WERI-Rb-1 (cell line): ENCODE data around the gene PTPRD.

Source experiments
- DNase-seq: peaks from one replicate; pipeline ENCODE4 v3.0.0-alpha.2; 2020
- H3K27ac ChIP-seq: fragments of 250-450 bp; sonication (Bioruptor Pico); 2 replicates; pipeline ENCODE4 v1.5.1; 2020; ENCODE audit warnings: mild to moderate bottlenecking, moderate library complexity
- H3K27me3 ChIP-seq: fragments of 250-450 bp; sonication (Bioruptor Pico); 2 replicates; pipeline ENCODE4 v1.5.1; 2021; ENCODE audit warnings: mild to moderate bottlenecking, low read depth, moderate library complexity; ENCODE audit not compliant: insufficient read depth, severe bottlenecking
- H3K36me3 ChIP-seq: fragments of 250-450 bp; sonication (Bioruptor Pico); 2 replicates; pipeline ENCODE4 v1.5.1; 2020; ENCODE audit warnings: mild to moderate bottlenecking, moderate library complexity
- H3K4me3 ChIP-seq: 2 replicates; pipeline ENCODE4 v1.5.1; 2011; ENCODE audit warnings: low read depth, mild to moderate bottlenecking, control low read depth, low read length
- H3K9me3 ChIP-seq: fragments of 250-450 bp; sonication (Bioruptor Pico); 2 replicates; pipeline ENCODE4 v1.5.1; 2021; ENCODE audit warnings: mild to moderate bottlenecking, moderate library complexity; ENCODE audit not compliant: severe bottlenecking
- TF ChIP-seq, protein P1 (sequence below): IDR thresholded peaks from 2 replicates; pipeline ENCODE4 v1.5.1; 2011; ENCODE audit warnings: low read depth, mild to moderate bottlenecking, control low read depth, inconsistent platforms, low read length

Gene PTPRD

DNA sequence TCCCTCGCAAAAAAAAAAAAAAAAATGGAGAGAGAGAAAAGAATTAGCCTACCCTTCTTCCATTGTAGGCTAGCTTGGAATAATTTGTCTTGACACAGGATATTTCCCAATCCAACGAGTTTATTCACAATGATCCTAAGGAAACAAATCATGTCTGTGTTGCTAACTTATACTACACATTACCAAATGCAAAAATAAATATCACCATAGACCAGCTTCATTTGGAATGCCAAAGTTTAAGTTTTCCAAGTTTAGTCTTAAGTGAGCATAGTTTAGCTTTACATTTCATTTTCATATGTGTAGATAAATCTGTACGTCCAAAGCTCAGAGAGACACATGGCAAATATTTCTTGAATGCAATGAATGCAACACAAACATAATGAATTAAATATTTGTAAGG lies 1707.1 kb downstream of the PTPRD start:
- H3K27me3 ChIP-seq: no peaks in the 10 kb centered on the region
- no peak for DNase-seq
- H3K36me3 ChIP-seq: no peaks in the 10 kb centered on the region
- no peak overlapping the region for H3K4me3 ChIP-seq
- no peaks in the 10 kb centered on the region for H3K9me3 ChIP-seq
- H3K27ac ChIP-seq: no peak overlapping the region
- TF ChIP-seq, protein P1, sequence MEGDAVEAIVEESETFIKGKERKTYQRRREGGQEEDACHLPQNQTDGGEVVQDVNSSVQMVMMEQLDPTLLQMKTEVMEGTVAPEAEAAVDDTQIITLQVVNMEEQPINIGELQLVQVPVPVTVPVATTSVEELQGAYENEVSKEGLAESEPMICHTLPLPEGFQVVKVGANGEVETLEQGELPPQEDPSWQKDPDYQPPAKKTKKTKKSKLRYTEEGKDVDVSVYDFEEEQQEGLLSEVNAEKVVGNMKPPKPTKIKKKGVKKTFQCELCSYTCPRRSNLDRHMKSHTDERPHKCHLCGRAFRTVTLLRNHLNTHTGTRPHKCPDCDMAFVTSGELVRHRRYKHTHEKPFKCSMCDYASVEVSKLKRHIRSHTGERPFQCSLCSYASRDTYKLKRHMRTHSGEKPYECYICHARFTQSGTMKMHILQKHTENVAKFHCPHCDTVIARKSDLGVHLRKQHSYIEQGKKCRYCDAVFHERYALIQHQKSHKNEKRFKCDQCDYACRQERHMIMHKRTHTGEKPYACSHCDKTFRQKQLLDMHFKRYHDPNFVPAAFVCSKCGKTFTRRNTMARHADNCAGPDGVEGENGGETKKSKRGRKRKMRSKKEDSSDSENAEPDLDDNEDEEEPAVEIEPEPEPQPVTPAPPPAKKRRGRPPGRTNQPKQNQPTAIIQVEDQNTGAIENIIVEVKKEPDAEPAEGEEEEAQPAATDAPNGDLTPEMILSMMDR: no peak

DNA sequence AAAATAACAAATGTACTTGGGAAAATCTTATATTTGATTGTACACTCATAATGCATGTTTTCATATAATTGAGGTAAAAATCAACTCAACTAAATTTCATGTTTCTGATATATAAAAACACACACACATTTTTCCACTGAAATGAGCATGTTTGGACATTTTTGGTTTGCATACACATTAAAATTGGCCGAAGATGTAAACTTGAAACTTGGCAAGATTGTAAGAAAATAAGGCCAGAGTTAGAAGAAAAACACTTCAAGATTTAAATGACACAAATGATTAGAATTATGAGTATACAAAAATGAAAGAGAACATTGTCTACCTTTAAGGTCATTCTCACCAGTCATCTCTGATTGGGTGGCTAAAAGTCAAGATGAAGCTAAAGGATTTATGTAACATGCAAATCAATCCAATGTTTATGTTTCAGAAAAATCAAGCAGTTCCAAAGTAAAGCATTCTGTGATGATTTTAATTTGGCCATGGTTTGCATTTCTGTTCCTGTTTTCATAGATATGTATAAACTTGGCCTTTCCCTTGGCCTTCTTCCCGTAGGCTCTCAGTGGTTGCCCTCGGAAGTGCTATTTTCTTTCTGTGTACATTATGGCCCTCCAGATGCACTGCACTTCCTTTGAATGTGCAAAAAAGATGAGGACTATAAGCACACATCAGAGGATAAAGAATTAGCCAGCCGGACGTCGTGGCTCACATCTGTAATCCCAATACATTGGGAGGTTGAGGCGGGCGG lies 1707.9 kb downstream of the PTPRD start:
- no peaks in the 10 kb centered on the region for H3K9me3 ChIP-seq
- no peaks in the 10 kb centered on the region for H3K27me3 ChIP-seq
- no peaks in the 10 kb centered on the region for H3K36me3 ChIP-seq
- DNase-seq: no peak
- TF ChIP-seq, protein P1: no peak
- H3K27ac ChIP-seq: no peak overlapping the region
- no peak overlapping the region for H3K4me3 ChIP-seq

DNA sequence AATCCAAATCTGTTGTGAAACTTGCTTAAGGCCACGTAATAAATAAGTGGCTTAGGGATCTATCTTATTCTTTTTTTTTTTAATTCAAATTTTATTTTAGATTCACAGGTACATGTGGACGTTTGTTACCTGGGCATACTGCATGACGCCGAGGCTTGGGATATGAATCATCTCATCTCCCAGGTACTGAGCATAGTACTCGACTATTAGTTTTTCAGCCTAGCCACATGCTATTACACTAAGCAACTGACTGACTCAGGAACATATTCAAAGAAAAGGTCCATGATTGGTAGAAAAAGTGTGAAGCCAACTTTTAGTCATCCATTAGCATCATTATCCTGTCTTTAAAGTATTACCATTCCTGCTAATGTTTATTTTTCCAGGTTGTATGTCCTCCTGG lies 1709.7 kb downstream of the PTPRD start:
- no peak for DNase-seq
- H3K36me3 ChIP-seq: no peaks in the 10 kb centered on the region
- H3K9me3 ChIP-seq: no peaks in the 10 kb centered on the region
- TF ChIP-seq, protein P1: no peak
- no peaks in the 10 kb centered on the region for H3K27me3 ChIP-seq
- no peak overlapping the region for H3K27ac ChIP-seq
- H3K4me3 ChIP-seq: no peak overlapping the region

DNA sequence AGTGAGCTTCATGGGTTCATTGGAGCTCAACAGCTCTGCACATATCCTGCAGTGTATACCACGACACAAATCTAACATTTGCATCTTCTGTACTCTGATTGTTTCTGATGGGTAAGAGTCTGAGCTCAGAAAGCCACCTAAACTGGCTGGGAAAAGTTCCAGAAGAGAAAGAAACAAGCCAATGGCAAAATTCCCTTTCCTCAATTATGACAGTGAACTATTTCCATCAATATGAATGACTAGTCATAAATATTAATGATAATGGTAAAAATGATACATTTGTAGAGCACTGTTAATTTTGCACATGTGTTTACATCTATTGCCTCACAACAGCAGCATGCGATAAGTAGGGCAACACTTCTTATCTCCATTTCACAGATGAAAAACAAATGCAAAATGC lies 1711.7 kb downstream of the PTPRD start:
- Histone ChIP-seq H3K27ac (no peak overlapping the region), H3K4me3 (no peak overlapping the region), H3K9me3 (no peaks in the 10 kb centered on the region), H3K36me3 (no peaks in the 10 kb centered on the region), H3K27me3 (no peaks in the 10 kb centered on the region)
- TF ChIP-seq, protein P1: no peak
- no peak for DNase-seq

DNA sequence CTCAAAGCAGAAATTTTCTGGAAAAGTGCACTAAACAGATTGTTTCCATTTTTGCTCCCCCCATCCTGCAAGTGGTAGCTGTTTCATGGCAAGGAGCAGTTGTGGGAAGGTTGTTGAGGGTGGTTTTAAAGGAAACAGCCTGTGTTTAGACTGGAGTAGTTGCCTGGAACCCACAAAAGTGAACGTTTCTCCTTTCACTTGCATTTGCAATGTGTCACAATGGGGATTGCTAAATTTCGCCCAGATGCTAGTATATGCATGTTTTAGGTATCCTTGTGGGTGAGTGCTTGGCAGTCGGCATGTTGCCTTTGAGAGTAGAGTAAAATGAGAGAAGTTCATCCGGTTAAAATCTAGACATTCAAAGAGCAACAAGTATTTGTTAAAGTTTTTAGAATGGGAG lies 1713.3 kb downstream of the PTPRD start:
- no peaks in the 10 kb centered on the region for H3K9me3 ChIP-seq
- TF ChIP-seq, protein P1: no peak
- no peaks in the 10 kb centered on the region for H3K36me3 ChIP-seq
- H3K4me3 ChIP-seq: no peak overlapping the region
- DNase-seq: no peak
- H3K27me3 ChIP-seq: no peaks in the 10 kb centered on the region
- H3K27ac ChIP-seq: no peak overlapping the region

DNA sequence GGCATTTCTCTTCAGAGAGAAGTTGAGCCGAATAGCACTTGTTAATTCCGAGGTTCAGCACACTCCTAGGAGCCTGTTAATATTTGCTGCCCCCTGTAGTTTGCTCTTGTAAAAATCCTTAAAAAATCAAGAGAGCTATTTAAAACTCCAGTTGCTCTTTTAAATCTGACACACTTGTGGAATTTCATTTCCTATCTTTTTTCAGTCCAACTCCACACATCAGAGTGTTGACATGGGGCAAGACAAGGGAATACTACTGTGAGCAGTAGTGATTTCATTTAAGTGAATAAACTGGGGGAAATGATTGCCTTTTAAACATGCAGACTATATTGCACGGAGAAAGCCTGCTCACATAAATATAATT lies 1717.0 kb downstream of the PTPRD start:
- H3K36me3 ChIP-seq: no peaks in the 10 kb centered on the region
- DNase-seq: peak; percentile 13
- no peaks in the 10 kb centered on the region for H3K27me3 ChIP-seq
- no peak overlapping the region for H3K27ac ChIP-seq
- no peaks in the 10 kb centered on the region for H3K9me3 ChIP-seq
- TF ChIP-seq, protein P1: peak; percentile 44; the same call in 1 of the 2 replicates
- peak overlapping the region; percentile 17 for H3K4me3 ChIP-seq
